Right cardiac atrium (tissue), 5 donors: Measurements from ENCODE around the gene FRY. TPM values are rescaled to one million over a fixed set of nuclear protein-coding genes. Genes with fewer than 3 reads are reported as not detected.

ENCODE experiments used
- ATAC-seq, 2 donors: fragments of 200-7000 bp; cut with Tn5 transposase; one replicate each; pipeline versions ENCODE4 v1.8.0 to v1.9.1; 2020; ENCODE audit warnings: moderate library complexity in 2 of 2, mild to moderate bottlenecking in 1 of 2
- DNase-seq, 3 donors: peaks; one replicate each; pipeline ENCODE4 v3.0.0-alpha.2; 2020
- H3K27ac ChIP-seq: one replicate; pipeline ENCODE4 v1.5.1; 2013; ENCODE audit warnings: mild to moderate bottlenecking, low read length, control low read depth, moderate library complexity
- H3K27me3 ChIP-seq: one replicate; pipeline ENCODE4 v1.6.1; 2013; ENCODE audit not compliant: control insufficient read depth, insufficient read depth
- H3K4me1 ChIP-seq: one replicate; pipeline ENCODE4 v1.6.1; 2013; ENCODE audit warnings: low read length; ENCODE audit not compliant: control insufficient read depth, insufficient read depth
- H3K4me3 ChIP-seq: one replicate; pipeline ENCODE4 v1.5.1; 2013; ENCODE audit warnings: low read length, control low read depth
- H3K9me3 ChIP-seq: one replicate; pipeline ENCODE4 v1.6.1; 2013; ENCODE audit warnings: low read length; ENCODE audit not compliant: control insufficient read depth
- WGBS: extraction: QIAGEN DNeasy Blood & Tissue Kit; methylation state at CpG from one replicate; pipeline ENCODE4 v1.1.7; 2013; 5-methylcytosine and 5-hydroxymethylcytosine counted together
- intact Hi-C, 4 donors: fragments of 100-400 bp; cut with DNase I; formaldehyde crosslinking; loops; one replicate each; pipeline versions ENCODE4 v1.11.0 to v1.14.0; 2022 to 2023
- polyA plus RNA-seq: library from polyadenylated mRNA; stranded (reverse); fragments of 200-250 nt; gene quantifications from one replicate; pipeline ENCODE4 v1.2.3, GENCODE V29; 2013
- total RNA-seq, 4 donors: library from RNA; stranded (reverse); fragmentation: NEBNext Ultra II Directional; extraction: Animal tissue kit (Norgen Biotek cat#: 25700); gene quantifications; one replicate each; pipeline ENCODE4 v1.2.1, GENCODE V29; 2021
- donor health status: healthy with polysubstance abuse.
- donor health status: DM: no; HTN: yes; CAD: no.
- donor health status: DM: no; HTN: no; CAD: no.
- donor health status: DM: no; HTN: yes; CAD: no; lungs with severe emphysema.
- donor health status: DM: yes; HTN: yes; CAD: no.

The FRY gene
- total and polyA plus RNA-seq, 5 donors = 29.0 to 139 (median 113) TPM

DNA sequence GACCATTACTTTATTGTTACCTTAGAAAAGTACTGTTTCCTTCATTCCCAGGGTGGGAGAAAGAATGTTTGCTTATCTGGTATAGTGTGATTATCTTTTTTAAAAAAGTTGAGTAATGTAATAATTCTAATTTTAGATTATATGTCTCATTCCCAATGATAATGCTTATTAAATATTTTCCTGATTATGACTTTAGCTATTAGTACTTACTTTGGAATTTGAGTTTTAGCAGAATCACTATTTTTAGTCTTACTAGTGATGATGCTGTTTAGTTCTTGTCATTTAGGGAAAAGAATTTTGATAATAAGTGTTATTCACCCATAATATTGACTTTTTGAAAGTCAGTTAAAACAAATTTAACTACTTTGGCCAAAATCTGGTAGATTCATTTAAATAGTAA is 95.2 kb downstream of the FRY start:
- Histone ChIP-seq H3K27me3 (no peaks in the 10 kb centered on the region), H3K27ac (no peak overlapping the region), H3K9me3 (no peaks in the 10 kb centered on the region), H3K4me1 (peaks cover 6% of the 10 kb centered on the region), H3K4me3 (no peak overlapping the region)
- ATAC-seq (no peak), DNase-seq (no peak)
- intact Hi-C loops = no loop called here

DNA sequence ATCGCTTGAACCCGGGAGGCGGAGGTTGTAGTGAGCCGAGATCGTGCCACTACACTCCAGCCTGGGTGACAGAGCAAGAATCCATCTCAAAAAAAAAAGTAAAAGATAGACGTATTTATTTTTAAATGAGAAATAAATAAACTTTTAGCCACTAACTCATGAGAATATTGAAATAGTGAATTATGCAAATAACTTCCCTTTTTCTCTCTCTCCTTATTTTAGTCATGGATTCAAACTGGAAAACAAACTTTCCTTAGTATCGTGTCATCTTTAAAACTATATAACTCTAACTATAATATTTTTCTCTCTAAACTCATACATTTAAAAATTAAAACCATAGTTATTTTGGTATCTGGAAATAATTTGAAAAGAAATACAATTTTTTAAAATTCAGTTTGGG is 96.1 kb downstream of the FRY start:
- no peak for ATAC-seq
- no peak for DNase-seq
- WGBS = 94% methylated on average over 7 of the region's 7 CpGs
- no peak overlapping the region for H3K27ac ChIP-seq
- H3K4me3 ChIP-seq = no peak overlapping the region
- H3K27me3 ChIP-seq = no peaks in the 10 kb centered on the region
- H3K9me3 ChIP-seq = no peaks in the 10 kb centered on the region
- intact Hi-C loops = no loop called here
- H3K4me1 ChIP-seq = peaks cover 6% of the 10 kb centered on the region

DNA sequence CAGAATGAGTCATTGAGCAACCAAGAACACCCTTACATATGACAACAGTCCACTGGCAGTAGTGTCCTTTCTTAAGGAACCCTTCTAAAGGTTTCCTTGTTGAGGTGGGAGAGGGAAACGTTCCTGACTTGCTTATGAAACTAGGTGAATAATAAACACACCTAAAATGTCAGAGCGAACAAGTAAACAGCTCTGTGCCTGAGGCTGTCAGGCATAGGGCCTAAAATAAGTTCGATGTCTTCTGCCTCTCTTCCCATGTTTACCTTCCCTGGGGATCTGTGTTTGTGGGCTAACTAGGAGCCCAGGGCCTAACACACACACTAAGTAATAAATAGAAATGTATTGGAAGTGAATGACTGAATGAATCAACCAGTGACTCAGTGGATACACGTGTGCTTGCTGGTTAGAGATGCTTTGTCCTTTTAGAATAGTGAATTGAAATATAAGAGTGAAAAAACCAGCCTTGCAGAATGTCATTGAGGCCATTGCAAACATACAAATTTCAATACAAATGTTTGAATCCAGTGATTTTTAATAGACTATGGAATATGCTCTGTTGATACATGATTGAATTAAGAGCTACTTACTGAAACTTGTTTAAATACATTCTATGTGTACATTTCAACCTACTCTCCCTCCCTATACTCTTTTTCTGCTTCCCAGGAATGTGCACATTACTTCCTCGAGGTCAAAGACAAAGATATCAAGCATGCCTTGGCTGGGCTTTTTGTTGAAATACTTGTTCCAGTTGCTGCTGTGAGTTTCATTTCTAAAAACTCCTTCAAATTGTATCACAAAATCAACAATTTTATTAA is 102.9 kb downstream of the FRY start:
- intact Hi-C loops = no loop called here
- Histone ChIP-seq H3K27ac (no peak overlapping the region), H3K4me3 (no peak overlapping the region), H3K9me3 (no peaks in the 10 kb centered on the region), H3K27me3 (no peaks in the 10 kb centered on the region), H3K4me1 (no peaks in the 10 kb centered on the region)
- ATAC-seq = peak in 1 of 2 donors; percentile 55
- 59% methylated on average over 5 of the region's 5 CpGs for WGBS
- DNase-seq = no peak

GRCh38 chr13:32135056-32135390 is 103.4 kb downstream of the FRY start:
- Histone ChIP-seq H3K4me3 (no peak overlapping the region), H3K27ac (no peak overlapping the region), H3K27me3 (no peaks in the 10 kb centered on the region), H3K9me3 (no peaks in the 10 kb centered on the region), H3K4me1 (no peaks in the 10 kb centered on the region)
- WGBS = 63% methylated on average over 4 of the region's 4 CpGs
- intact Hi-C loops = no loop called here
- ATAC-seq = no peak
- no peak for DNase-seq

- DNase-seq (no peak), ATAC-seq (peak in 1 of 2 donors; percentile 26)
- Histone ChIP-seq H3K27ac (no peak overlapping the region), H3K4me1 (no peaks in the 10 kb centered on the region), H3K4me3 (no peak overlapping the region), H3K9me3 (no peaks in the 10 kb centered on the region), H3K27me3 (no peaks in the 10 kb centered on the region)
- intact Hi-C loops = no loop called here
- WGBS = 77% methylated on average over 6 of the region's 6 CpGs
Measured at GRCh38 chr13:32135655-32136054, 104.1 kb downstream of the FRY start.

DNA sequence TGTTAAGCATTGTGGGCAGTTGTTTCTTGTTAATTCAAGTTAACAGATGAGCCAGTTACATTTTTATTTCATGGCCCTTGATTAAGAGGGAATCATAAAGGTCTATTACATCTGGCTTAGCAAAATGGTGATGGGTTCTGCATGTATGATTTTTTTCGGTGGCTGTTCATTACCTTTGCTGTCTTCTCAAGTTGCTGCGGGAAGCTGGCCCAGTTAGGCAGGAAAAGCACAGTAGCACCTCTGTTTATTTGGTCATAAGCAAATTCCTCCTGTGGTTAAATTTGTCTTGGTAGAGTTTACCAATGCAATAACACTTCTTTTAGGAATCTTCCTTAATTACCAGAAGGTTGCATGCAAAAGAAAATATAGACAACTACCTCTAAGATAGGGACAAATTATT is 104.5 kb downstream of the FRY start:
- DNase-seq (no peak), ATAC-seq (no peak)
- WGBS = 85% methylated on average over 2 of the region's 2 CpGs
- H3K27ac ChIP-seq = no peak overlapping the region
- H3K27me3 ChIP-seq = no peaks in the 10 kb centered on the region
- no peaks in the 10 kb centered on the region for H3K9me3 ChIP-seq
- H3K4me3 ChIP-seq = no peak overlapping the region
- H3K4me1 ChIP-seq = no peaks in the 10 kb centered on the region
- intact Hi-C loops = no loop called here

- no peak for ATAC-seq
- Histone ChIP-seq H3K27ac (no peak overlapping the region), H3K9me3 (no peaks in the 10 kb centered on the region), H3K4me1 (no peaks in the 10 kb centered on the region), H3K4me3 (no peak overlapping the region), H3K27me3 (no peaks in the 10 kb centered on the region)
- intact Hi-C loops = no loop called here
- WGBS = 63% methylated on average over 2 of the region's 2 CpGs
- no peak for DNase-seq
Measured at GRCh38 chr13:32136716-32137115, 105.1 kb downstream of the FRY start.

DNA sequence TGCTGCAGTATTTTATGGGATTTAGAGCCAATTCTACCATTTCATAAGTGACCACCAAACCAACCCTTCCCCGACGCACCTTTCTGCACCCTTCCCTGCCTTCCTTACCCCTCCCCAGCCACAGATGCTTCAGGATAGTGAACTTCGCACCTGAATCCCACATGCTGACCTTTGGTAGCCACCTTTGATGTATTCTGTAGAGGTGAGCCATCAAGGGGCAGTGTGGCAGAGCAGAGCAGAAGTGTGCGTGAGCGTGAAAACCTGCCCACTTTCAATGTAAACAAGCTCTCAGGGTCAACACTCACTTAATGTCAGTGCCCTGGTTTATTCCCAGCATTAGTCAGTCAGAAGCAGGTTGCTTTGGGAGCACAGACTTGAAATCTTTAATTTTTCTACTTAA is 107.7 kb downstream of the FRY start:
- Histone ChIP-seq H3K27ac (no peak overlapping the region), H3K4me1 (peaks cover 2% of the 10 kb centered on the region), H3K4me3 (no peak overlapping the region), H3K27me3 (no peaks in the 10 kb centered on the region), H3K9me3 (no peaks in the 10 kb centered on the region)
- no peak for DNase-seq
- intact Hi-C loops = no loop called here
- WGBS = 88% methylated on average over 5 of the region's 5 CpGs
- no peak for ATAC-seq

DNA sequence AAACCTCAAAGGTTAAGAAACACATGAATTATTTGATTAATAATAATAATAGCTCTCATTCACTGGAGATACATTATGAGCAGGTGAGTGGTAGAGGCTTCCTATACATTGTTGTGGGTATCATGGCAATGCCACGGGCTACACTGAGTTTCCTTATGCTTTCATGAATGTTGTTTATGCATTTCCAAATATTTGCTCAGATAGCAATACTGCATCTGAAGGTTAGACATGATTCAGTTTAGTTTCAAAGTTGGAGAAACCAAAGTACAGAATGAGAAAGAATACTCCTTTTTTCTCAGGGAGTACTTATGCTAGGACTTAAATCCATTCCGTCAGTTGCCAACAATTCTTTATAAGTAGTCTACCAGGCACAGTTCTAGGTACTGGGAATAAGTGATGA is 108.5 kb downstream of the FRY start:
- no peaks in the 10 kb centered on the region for H3K9me3 ChIP-seq
- WGBS = 98% methylated on average over 2 of the region's 2 CpGs
- no peak overlapping the region for H3K27ac ChIP-seq
- peaks cover 2% of the 10 kb centered on the region for H3K4me1 ChIP-seq
- no peak overlapping the region for H3K4me3 ChIP-seq
- intact Hi-C loops = loop anchor here in 1 of 4 donors (10.0 kb wide), 1 partner anchor 105 kb away; the partner anchor contains the start of gene FRY
- no peaks in the 10 kb centered on the region for H3K27me3 ChIP-seq
- ATAC-seq = no peak
- no peak for DNase-seq

DNA sequence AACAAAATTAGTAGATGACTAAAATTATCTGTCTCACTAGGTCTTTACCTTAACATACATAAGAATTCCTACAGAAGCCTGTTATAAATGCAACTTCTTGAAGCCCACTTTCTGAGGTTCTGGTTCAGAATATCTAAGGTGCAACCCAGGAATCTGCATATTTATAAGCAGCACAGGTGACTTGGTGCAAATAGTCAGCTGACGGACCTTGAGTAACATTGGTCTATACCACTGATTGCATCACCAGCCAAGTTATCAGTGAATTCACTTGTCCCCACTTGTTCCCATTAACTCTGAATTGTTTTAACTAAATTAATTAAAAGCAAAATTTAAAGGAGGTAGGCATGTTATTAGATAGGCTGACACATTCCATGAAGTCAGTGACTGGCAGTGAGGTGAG is 109.9 kb downstream of the FRY start:
- WGBS = 0% methylated on average over 1 of the region's 1 CpG
- intact Hi-C loops = loop anchor here in 1 of 4 donors (10.0 kb wide), 1 partner anchor 107 kb away; the partner anchor contains the start of gene FRY

DNA sequence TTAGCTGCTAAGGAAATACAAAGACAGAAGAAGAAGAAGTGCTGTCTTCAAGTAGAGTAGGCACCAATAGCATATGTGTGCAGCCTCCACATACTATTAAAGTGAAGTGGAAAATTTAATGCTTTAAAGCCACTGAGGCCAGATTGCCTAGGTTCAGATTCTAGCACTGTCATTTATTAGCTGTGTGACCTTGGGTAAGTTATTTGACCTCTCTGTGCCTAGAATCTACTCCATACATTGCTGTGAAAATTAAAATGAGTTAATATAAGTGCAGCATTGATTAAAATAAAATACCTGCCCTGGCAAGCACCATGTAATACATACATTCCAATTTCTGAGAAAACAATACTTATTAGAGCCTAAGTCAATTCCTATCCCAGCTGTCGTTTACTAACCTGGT is 110.5 kb downstream of the FRY start:
- DNase-seq = no peak
- Histone ChIP-seq H3K9me3 (no peaks in the 10 kb centered on the region), H3K27ac (no peak overlapping the region), H3K27me3 (no peaks in the 10 kb centered on the region), H3K4me1 (peaks cover 2% of the 10 kb centered on the region), H3K4me3 (no peak overlapping the region)
- ATAC-seq = no peak
- intact Hi-C loops = loop anchor here in 1 of 4 donors (10.0 kb wide), 1 partner anchor 107 kb away; the partner anchor contains the start of gene FRY
- 94% methylated on average over 1 of the region's 1 CpG for WGBS

More for the DNA sequence above, 109.9 kb downstream of the FRY start:
- no peaks in the 10 kb centered on the region for H3K9me3 ChIP-seq
- ATAC-seq (no peak), DNase-seq (no peak)
- no peak overlapping the region for H3K4me3 ChIP-seq
- no peaks in the 10 kb centered on the region for H3K27me3 ChIP-seq
- peaks cover 2% of the 10 kb centered on the region for H3K4me1 ChIP-seq
- no peak overlapping the region for H3K27ac ChIP-seq
